ENCODE results near the gene ABHD2.

Gene ABHD2

GRCh38 chr15:89111352-89111751 lies 23.1 kb downstream of the ABHD2 start:
- H3K4me3 ChIP-seq (ENCODE audit: low read depth, low read length) = no peak overlapping the region
- no peak for DNase-seq (ENCODE audit: low read depth, low spot score)
- CTCF ChIA-PET = interaction anchor here (1.3 to 3.1 kb wide), 6 partner anchors 9 to 206 kb away, joined by 5 to 18 read pairs (median 9); no protein-coding TSS in a partner anchor
- TF ChIP-seq CTCF (IDR thresholded peaks at IDR 0.05; ENCODE audit: insufficient read depth, low read length, missing control alignments) = no peak
- POLR2A ChIA-PET = interaction anchor here (1.0 kb wide), 1 partner anchor 23 kb away, joined by 3 read pairs; the partner anchor contains the start of gene ABHD2

- POLR2A ChIA-PET = interaction anchor here (0.9 to 1.0 kb wide), 2 partner anchors 21 to 24 kb away, joined by 3 to 4 read pairs; partner anchors contain the start of gene ABHD2
- CTCF ChIA-PET = interaction anchor here (0.8 to 3.1 kb wide), 6 partner anchors 15 to 207 kb away, joined by 3 to 18 read pairs (median 9); no protein-coding TSS in a partner anchor
- no peak for DNase-seq (ENCODE audit: low read depth, low spot score)
- no peak for TF ChIP-seq CTCF (IDR thresholded peaks at IDR 0.05; ENCODE audit: insufficient read depth, low read length, missing control alignments)
- H3K4me3 ChIP-seq (ENCODE audit: low read depth, low read length) = no peak overlapping the region
These were observed 23.7 kb downstream of the ABHD2 start for GRCh38 chr15:89111961-89112340.

GRCh38 chr15:89112341-89112971 lies 24.2 kb downstream of the ABHD2 start:
- H3K4me3 ChIP-seq (ENCODE audit: low read depth, low read length) = no peak overlapping the region
- ChIA-PET CTCF (interaction anchor here (0.6 to 3.1 kb wide), 8 partner anchors 11 to 1999 kb away, joined by 3 to 18 read pairs (median 6); no protein-coding TSS in a partner anchor), POLR2A (interaction anchor here (0.9 kb wide), 1 partner anchor 22 kb away, joined by 4 read pairs; no protein-coding TSS in a partner anchor)

GRCh38 chr15:89113296-89114024 lies 25.2 kb downstream of the ABHD2 start:
- TF ChIP-seq CTCF (IDR thresholded peaks at IDR 0.05; ENCODE audit: insufficient read depth, low read length, missing control alignments) = no peak
- CTCF ChIA-PET = interaction anchor here (1.0 to 3.1 kb wide), 6 partner anchors 10 to 208 kb away, joined by 4 to 18 read pairs (median 7); no protein-coding TSS in a partner anchor
- POLR2A ChIA-PET = no interaction called here
- no peak overlapping the region for H3K4me3 ChIP-seq (ENCODE audit: low read depth, low read length)
- no peak for DNase-seq (ENCODE audit: low read depth, low spot score)

More at GRCh38 chr15:89112341-89112971, 24.2 kb downstream of the ABHD2 start:
- DNase-seq (ENCODE audit: low read depth, low spot score) = no peak
- no peak for TF ChIP-seq CTCF (IDR thresholded peaks at IDR 0.05; ENCODE audit: insufficient read depth, low read length, missing control alignments)

GRCh38 chr15:89114990-89115389 lies 26.7 kb downstream of the ABHD2 start:
- no peak for DNase-seq (ENCODE audit: low read depth, low spot score)
- TF ChIP-seq CTCF (IDR thresholded peaks at IDR 0.05; ENCODE audit: insufficient read depth, low read length, missing control alignments) = no peak
- H3K4me3 ChIP-seq (ENCODE audit: low read depth, low read length) = no peak overlapping the region
- ChIA-PET CTCF (interaction anchor here (0.6 to 2.0 kb wide), 11 partner anchors 9 to 236 kb away, joined by 3 to 12 read pairs (median 4); no protein-coding TSS in a partner anchor), POLR2A (interaction anchor here (0.5 to 1.2 kb wide), 2 partner anchors 17 to 27 kb away, joined by 3 to 4 read pairs; partner anchors contain the start of gene ABHD2)

Measured in AG04449 (cell line).